Thyroid gland (tissue), 4 donors: ENCODE data around the gene NRTN. TPM values are rescaled to one million over a fixed set of nuclear protein-coding genes. Genes with fewer than 3 reads are reported as not detected.
"Not testable (repeated sequence)": the region's sequence is repeated elsewhere in the genome, so short reads cannot be mapped to it uniquely, and the experiment has no call there.

Experiments
- DNase-seq, 2 donors: peaks; one replicate each; pipeline ENCODE4 v3.0.0-alpha.2; 2019
- H3K27ac ChIP-seq, 3 donors: fragments of 200-600 bp; sonication (generic); 1 replicate in 2 of 3; 2 replicates in 1 of 3; pipeline ENCODE4 v1.5.1; 2016 to 2019; ENCODE audit warnings: mild to moderate bottlenecking in 1 of 3, moderate library complexity in 1 of 3
- H3K27me3 ChIP-seq: fragments of 200-600 bp; sonication (generic); one replicate; pipeline ENCODE4 v1.5.1; 2019
- H3K36me3 ChIP-seq, 2 donors: fragments of 200-600 bp; sonication (generic); one replicate each; pipeline ENCODE4 v1.5.1; 2016 to 2019
- H3K4me1 ChIP-seq, 2 donors: fragments of 200-600 bp; sonication (generic); one replicate each; pipeline ENCODE4 v1.5.1; 2017 to 2019
- H3K4me3 ChIP-seq, 3 donors: fragments of 200-600 bp; sonication (generic); replicated peaks in 1 of 3; 1 replicate in 2 of 3; 2 replicates in 1 of 3; pipeline ENCODE4 v1.5.1; 2016; ENCODE audit warnings: mild to moderate bottlenecking in 1 of 3
- H3K9me3 ChIP-seq: fragments of 200-600 bp; sonication (generic); one replicate; pipeline ENCODE4 v1.5.1; 2017
- CTCF ChIP-seq, 6 experiments: fragments of 200-600 bp in 3 of 6; fragments of 450-650 bp in 3 of 6; sonication (generic) in 3 of 6; IDR thresholded peaks; one replicate each; pipeline ENCODE4 v1.5.1; 2016 to 2019; ENCODE audit warnings: antibody characterized with exemption in 6 of 6, mild to moderate bottlenecking in 2 of 6, inconsistent platforms in 1 of 6, moderate library complexity in 1 of 6
- POLR2A ChIP-seq, 2 donors: fragments of 450-650 bp; IDR thresholded peaks; one replicate each; pipeline ENCODE4 v1.6.1; 2017; ENCODE audit warnings: antibody characterized with exemption in 2 of 2, mild to moderate bottlenecking in 2 of 2, moderate library complexity in 1 of 2
- WGBS, 2 donors: methylation state at CpG; one replicate each; pipeline ENCODE4 v1.1.5; 2017; 5-methylcytosine and 5-hydroxymethylcytosine counted together
- intact Hi-C: fragments of 100-400 bp; cut with DNase I; formaldehyde crosslinking; loops from one replicate; pipeline ENCODE4 v1.15.1; 2023
- total RNA-seq, 4 donors: library from RNA; depleted of rRNA; stranded (reverse); fragments of >200 nt; gene quantifications; one replicate each; pipeline ENCODE4 v1.2.3, GENCODE V29; 2016

Gene NRTN
- total RNA-seq, 4 donors from 2014 or later, result 0.71 to 8.1 (median 1.3) TPM

- Histone ChIP-seq H3K4me3 (no peak overlapping the region), H3K36me3 (no peaks in the 10 kb centered on the region), H3K27ac (no peak overlapping the region), H3K9me3 (no peaks in the 10 kb centered on the region), H3K4me1 (no peaks in the 10 kb centered on the region), H3K27me3 (no peaks in the 10 kb centered on the region)
- DNase-seq, result no peak
- WGBS, 2 donors, result 60 to 95% methylated on average over 1 to 7 of the region's 11 CpGs
- intact Hi-C loops, result no loop called here
- no peak for TF ChIP-seq POLR2A (IDR thresholded peaks at IDR 0.05)
- no peak for TF ChIP-seq CTCF (IDR thresholded peaks at IDR 0.05)
Measured at GRCh38 chr19:5865772-5866171, 60.9 kb downstream of the NRTN start.

- H3K27me3 ChIP-seq, result no peaks in the 10 kb centered on the region
- no peak for DNase-seq
- no peaks in the 10 kb centered on the region for H3K4me1 ChIP-seq
- H3K36me3 ChIP-seq, result no peaks in the 10 kb centered on the region
- no peak overlapping the region for H3K4me3 ChIP-seq
- 75 to 80% methylated on average over 19 to 29 of the region's 31 CpGs for WGBS, 2 donors
- intact Hi-C loops, result no loop called here
- no peaks in the 10 kb centered on the region for H3K9me3 ChIP-seq
- no peak overlapping the region for H3K27ac ChIP-seq
- no peak for TF ChIP-seq CTCF (IDR thresholded peaks at IDR 0.05)
- no peak for TF ChIP-seq POLR2A (IDR thresholded peaks at IDR 0.05)
Measured at GRCh38 chr19:5867201-5868136, 62.6 kb downstream of the NRTN start.

GRCh38 chr19:5870986-5871394 is 66.1 kb downstream of the NRTN start:
- Histone ChIP-seq H3K4me3 (no peak overlapping the region), H3K36me3 (no peaks in the 10 kb centered on the region), H3K27me3 (no peaks in the 10 kb centered on the region), H3K27ac (no peak overlapping the region), H3K4me1 (no peaks in the 10 kb centered on the region), H3K9me3 (no peaks in the 10 kb centered on the region)
- no peak for DNase-seq
- 75% methylated on average over 12 of the region's 12 CpGs for WGBS, 2 donors
- intact Hi-C loops, result no loop called here
- no peak for TF ChIP-seq CTCF (IDR thresholded peaks at IDR 0.05)
- no peak for TF ChIP-seq POLR2A (IDR thresholded peaks at IDR 0.05)

- WGBS, 2 donors, result 81 to 85% methylated on average over 8 to 12 of the region's 12 CpGs
- Histone ChIP-seq H3K4me1 (no peaks in the 10 kb centered on the region), H3K9me3 (no peaks in the 10 kb centered on the region), H3K36me3 (no peaks in the 10 kb centered on the region), H3K27me3 (no peaks in the 10 kb centered on the region), H3K4me3 (no peak overlapping the region), H3K27ac (no peak overlapping the region)
- TF ChIP-seq CTCF (IDR thresholded peaks at IDR 0.05) (no peak), POLR2A (IDR thresholded peaks at IDR 0.05) (no peak)
- intact Hi-C loops, result no loop called here
- no peak for DNase-seq
Measured at GRCh38 chr19:5873617-5874199, 68.8 kb downstream of the NRTN start.

- H3K4me3 ChIP-seq, H3K27me3 ChIP-seq, DNase-seq, H3K36me3 ChIP-seq, intact Hi-C loops, H3K4me1 ChIP-seq, H3K9me3 ChIP-seq, H3K27ac ChIP-seq: not testable (repeated sequence)
- WGBS, 2 donors, result 77 to 86% methylated on average over 7 of the region's 7 CpGs
Measured at GRCh38 chr19:5874496-5874895, 69.6 kb downstream of the NRTN start.
